ENCODE results near the gene ATP9B. TPM values are rescaled to one million over a fixed set of nuclear protein-coding genes. Genes with fewer than 3 reads are reported as not detected.
A peak's percentile ranks its signal among the peaks of the same experiment; 100 is the strongest.

The ATP9B gene
- total RNA-seq, 1 donor from 2014 or later = 18.7 TPM

DNA sequence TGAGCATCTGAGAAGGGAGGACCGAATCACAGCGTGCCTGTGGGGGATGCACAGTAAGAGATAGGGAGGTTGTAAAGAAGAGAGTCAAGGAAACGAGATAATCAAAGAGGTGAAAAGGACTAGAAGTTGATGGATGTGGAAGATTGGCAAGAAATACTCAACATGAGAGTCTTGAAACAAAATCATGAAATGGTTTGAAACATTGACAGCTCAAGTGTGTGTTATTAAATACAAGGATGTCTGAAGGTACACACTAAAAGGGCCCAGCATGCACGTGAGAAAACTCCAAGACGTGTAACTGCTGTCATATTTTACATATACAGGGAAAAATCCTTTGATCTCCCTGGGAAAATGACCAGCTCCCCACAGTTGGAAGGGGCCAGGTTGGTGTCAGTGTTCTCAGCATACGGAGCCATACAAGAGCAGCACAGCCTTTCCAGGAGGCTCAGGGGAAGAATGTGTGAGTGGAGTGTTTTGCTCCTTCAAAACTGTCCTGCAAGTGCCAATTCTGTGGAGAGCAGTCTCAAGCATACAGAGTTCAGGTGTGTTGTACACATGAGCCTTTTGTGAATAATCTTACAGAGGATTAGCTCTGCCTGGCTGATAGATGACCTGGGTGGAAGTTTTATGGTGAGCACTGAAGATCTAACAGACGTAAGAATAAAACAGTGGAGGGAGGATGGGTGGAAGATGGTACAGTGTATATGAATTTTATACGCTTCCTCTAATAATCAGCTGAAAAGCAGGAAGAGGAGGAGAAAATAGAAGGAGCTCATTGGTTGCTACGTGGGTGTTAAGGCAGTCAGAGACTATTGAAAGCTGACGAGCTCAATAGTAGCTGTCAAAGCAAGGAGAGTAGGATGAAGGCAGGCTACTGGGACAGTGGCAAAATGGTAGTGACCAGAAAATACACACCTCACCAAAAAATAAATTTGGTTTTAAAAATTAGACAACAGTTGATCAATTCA is 126.8 kb downstream of the ATP9B start:
- DNase-seq (ENCODE audit: low read depth) = no peak

DNA sequence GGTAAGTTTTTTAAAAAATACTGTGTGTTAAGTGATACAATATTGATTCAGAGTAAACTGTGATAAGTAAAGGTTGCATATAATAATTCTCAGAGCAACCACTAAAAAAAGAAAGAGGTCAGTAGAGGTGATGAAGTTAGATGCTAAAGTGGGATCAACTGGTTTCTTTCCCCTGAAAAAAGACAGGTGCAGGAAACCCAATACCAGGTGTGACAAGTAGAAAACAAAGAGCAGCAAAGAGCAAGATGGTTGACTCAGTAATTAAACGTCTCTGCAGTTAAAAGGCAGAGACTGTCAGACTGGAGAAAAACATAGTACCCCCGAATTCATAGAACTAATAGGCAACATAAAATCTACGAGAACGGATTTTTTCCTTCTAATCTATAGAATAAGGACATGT is 128.3 kb downstream of the ATP9B start:
- peak; percentile 74 for DNase-seq (ENCODE audit: low read depth)

DNA sequence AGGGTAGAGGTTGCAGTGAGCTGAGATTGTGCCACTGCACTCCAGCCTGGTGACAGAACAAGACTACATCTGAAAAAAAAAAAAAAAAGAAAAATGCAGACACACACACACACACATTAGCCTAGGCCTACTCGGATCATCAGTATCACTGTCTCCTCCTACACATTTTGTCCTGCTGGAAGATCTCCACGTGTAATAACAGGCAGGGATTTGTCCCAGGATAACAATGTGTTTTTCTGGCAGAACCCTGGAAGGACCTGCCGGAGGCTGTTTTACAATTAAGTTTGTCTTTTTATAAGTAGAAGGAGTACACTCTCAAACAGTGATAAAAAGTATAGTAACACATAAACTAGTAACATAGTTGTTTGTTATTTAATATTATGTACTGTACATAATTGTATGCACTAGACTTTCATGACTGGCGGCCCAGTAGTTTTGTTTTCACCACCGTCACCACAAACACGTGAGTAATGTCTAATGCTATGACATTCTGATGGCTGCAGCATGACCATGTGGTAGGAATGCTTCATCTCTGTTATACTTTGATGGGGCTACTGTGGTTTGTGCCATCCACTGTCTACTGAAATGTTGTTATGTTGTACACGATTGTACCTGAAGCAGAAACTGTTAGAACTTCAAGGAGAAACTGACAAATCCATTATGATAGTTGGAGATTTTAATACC is 130.6 kb downstream of the ATP9B start:
- peak; percentile 86 for DNase-seq (ENCODE audit: low read depth)

DNA sequence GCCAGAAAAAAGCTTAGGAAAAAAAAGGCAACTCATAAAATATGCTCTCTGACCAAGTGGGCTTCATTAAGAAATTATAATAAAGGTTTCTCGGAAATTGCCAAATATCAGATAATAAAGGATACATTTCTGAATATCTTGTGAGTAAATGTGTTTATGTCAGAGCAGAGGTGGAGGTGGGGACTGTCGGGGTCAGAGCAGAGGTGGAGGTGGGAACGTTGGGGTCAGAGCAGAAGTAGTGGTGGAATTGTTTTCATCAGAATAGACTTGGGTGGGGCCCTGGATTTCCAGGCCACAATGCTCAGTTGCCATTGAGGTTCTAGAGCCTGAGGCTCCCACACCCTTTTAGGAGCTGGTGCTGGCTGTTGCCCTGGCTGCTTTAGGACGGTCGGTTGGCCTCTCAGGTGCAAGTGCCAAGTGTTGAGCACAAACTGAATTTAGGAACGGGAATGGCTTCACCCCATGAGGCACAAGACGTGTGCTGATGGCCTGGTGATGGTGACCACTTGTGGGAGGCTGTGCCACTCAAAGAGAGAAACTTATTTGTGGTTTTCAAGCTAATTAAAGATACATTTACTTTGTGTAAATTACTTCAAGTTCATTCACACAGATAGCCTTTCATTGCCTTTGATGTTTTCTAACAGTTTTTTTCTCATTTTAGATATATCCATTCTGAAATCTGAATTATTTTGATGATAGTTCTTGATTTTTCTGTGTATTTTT is 131.5 kb downstream of the ATP9B start:
- DNase-seq (ENCODE audit: low read depth) = no peak

DNA sequence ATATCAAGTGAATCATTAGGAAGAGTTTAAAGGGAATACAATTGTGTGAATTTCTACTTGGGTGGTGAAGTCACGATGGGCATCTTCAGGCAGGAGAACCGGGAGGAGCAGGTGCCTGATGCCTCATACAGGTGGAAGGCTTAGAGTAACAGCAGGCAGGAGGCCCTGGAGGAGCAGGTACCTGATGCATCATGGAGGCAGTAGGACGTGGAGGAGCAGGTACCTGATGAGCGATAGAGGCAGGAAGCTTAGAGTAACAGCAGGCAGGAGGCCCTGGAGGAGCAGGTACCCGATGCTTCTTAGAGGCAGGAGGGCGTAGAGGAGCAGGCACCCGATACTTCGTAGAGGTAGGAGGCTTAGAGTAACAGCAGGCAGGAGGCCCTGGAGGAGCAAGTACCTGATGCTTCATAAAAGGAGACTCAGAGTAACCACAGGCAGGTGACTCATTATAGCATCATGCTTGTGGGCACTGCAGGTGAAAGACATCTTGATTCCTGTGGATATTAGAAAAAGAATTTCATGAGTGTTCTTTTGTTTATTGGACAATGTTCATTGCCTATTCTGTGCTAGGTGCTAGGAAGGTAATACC is 133.9 kb downstream of the ATP9B start:
- DNase-seq (ENCODE audit: low read depth) = no peak

DNA sequence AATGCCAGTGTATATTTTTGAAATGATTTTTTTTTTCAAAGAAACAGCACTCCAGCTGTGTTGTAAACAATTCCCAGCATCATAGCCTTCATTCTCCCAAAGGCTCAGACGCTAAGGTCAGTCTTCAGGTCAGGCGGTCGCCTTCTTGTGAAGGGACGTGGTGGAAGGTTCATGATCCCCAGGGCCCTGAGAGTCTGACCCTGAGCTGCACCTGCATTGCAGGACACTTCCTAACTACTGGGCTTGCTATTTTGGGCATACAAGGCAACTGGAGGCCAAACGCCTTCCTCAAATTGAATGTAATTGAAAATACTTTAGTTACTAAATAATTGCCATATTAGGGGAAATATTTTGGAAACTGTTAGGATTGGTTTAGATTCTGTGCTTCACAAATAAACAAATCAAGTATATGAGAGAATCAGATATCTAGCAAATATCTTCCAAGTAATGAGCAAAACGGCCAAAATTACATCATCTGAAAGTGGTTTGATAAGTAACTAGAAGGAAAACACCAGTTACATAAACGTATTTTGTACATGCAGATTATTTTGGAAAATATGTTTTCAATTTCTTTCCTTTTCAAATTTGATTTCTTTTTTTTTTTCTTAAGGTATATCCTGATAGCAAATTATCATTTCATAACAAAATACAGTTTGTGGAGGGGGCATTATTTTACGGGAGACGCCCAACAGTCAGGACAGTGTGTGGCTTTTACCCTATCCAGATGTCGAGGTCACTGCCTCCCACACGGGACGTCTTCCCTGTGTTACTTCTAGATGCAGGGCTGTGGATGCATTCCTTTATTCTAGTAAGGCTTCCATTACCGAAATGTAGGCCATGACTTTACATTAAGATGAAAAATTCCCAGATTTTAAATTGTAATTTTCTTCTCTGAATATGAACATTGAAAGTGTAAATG is 136.0 kb downstream of the ATP9B start:
- DNase-seq (ENCODE audit: low read depth) = no peak

DNA sequence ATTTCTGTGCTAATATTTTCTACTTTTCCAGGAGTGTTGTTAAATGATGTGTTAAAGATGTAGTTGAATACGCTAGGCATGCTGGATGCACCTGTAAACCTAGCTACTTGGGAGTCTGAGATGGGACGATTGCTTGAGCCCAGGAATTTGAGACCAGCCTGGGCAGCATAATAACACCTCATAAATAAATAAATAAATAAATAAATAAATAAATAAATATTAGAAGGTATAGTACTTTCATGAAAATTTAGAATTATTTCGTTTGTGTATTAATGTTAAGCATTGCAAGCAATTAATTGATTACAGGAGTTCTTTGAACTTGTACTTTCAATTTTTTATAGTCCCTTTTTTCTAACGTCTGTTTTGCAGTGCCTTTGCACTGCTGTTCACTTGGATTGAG is 137.2 kb downstream of the ATP9B start:
- no peak for DNase-seq (ENCODE audit: low read depth)

DNA sequence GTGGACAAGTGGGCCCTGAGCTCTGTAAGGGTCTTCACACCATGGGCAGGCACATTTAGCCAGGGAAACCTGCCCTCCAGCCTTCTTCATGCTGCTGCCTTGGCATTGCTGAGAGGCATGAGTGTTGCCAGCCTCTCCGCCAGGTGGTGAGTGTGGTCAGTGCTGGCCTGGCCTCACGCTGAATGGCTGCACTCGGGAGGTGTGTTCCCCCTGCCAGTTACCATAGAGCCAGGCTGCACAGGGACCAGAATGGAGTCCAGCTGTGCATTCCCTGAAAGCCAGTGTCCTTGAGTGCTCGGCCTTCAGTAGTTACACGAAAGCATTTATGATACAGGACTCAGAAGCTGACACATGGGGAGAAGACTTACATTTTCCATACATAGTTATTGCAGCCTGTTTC is 139.7 kb downstream of the ATP9B start:
- DNase-seq (ENCODE audit: low read depth) = peak; percentile 41

DNA sequence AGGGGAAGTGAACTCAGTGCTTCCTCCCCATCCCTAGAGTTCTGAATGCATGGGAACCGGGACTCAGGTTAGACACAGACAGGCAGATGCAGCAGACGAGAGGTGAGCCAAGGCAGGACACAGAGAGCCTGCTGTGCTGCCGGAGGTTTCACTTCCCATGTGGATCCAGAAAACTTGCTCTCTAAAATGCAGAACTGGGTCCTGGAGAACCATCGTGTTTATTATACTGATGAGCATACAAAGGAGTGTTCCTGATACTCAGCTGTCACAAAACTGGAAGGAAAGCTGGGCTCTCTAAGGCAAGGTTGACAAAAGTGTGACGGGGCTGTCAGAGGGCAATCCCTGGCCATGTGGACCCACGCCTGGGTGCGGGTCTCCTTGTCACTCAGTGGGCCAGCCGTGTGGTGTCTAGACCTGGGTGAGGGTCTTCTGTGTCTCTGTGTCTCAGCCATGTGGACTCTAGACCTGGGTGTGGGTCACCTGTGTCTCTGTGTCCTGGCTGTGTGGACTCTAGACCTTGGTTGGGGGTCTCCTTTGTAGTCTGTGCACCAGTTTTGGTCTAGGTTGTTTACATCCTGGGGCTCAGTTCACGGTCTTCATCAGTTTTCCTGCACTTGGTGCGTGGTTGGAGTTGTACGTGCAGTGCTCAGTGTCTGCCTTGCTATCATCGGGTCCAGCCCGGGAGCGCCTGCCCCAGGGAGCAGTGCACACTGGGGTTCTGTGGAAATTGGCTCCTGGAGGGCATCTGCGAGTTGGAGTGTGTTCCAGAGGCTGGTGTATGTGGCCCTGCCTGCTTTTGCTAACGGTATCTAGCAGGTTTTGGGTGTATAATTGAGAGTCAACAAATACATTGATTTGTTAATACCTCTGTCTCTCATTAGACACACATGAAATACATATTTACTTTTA is 141.1 kb downstream of the ATP9B start:
- DNase-seq (ENCODE audit: low read depth) = no peak

DNA sequence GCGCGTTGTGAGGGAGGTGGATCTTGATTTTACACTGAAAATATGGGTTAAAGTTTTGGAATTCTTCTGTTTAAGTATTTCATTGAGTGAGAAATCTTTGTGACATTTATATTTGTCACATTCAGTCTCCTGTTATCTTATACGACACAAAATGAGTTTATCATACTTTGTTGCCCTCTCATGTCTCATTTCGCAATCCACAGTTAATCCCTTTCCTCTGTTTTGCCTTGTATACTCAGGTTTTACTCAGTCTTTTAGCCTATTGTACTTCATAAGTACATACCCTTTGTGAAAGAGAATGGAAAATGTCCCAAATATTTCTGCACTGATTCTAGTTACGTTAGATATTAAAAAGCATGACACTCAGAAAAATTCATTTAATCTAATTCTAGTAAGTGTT is 142.7 kb downstream of the ATP9B start:
- peak; percentile 16 for DNase-seq (ENCODE audit: low read depth)

DNA sequence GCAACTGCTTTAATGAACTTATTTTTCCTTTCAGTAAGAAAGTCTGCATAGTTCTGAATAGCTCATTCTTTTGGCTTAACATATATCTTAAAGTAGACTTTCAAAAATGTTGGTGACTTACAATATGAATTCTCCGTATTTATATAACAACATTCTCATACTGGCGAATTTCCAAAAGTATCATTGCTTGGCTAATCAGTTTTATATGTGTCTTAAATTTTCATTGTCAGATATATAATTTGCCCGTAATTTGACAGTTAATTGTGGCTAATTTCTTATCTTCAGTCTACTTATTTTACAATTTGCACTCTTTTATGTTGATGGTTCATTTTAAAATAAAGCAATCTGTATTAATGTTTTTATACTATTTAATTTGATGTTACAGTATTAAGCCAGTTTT is 144.9 kb downstream of the ATP9B start:
- no peak for DNase-seq (ENCODE audit: low read depth)

DNA sequence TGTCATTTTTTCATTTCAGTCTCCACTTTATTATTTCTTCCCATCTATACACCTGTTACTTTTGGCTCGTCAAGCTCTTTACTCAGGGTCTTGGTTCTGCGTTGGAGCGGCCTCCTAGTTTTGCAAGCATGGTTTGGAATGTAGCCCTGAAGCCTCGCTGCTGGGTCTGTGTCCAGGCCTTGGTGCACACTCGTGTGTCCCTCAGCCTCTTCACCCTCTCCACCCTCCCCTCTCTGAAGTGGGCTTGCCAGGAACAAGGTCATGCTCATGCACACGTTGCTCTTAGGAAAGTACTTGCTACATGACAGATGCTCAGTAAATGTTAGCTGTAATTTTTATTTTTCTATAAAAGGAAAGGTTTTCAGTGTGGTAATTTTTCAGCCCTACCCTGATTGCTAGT is 147.0 kb downstream of the ATP9B start:
- DNase-seq (ENCODE audit: low read depth) = no peak

DNA sequence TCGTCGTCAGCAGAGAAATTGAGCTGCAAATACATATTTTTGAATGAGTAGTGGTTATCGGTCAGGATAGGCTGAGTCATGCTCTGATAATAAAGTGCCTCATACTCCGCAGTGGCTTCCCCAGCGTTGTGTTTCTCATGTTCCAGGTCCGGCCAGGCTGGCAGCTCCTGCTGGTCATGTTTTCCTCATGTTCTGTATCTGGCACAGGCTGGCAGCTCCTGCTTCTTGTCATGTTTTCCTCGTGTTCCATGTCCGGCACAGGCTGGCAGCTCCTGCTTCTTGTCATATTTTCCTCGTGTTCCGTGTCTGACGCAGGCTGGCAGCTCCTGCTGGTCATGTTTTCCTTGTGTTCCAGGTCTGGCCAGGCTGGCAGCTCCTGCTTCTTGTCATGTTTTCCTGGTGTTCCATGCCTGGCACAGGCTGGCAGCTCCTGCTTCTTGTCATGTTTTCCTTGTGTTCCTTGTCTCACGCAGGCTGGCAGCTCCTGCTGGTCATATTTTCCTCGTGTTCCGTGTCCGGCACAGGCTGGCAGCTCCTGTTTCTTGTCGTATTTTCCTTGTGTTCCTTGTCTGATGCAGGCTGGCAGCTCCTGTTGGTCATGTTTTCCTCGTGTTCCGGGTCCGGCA is 148.9 kb downstream of the ATP9B start:
- peak; percentile 18 for DNase-seq (ENCODE audit: low read depth)

DNA sequence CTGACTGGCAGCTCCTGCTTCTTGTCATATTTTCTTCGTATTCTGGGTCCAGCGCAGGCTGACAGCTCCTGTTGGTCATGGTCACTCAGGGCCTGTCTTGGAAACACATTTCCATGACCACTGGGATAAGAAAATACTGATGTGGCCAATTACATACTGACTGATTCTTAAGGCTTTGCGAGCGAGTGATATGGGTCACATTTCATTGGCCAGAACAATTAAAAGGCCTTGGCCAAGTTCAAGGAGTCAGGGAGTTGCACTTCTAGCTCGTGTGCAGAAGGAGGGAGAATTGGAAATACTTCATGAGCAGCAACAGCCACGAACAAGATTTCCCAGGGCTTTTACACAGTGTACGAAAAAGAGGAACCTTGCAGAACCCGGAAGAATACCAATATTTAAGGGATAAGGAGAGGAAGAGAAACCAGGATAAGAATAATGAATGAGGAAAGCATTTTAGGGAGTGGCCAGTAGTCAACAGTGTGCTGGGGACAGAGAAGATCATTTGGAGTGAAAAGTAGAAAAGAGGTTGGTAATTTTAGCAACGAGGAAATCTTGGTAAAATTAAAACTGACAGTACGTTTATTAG is 149.5 kb downstream of the ATP9B start:
- DNase-seq (ENCODE audit: low read depth) = no peak

DNA sequence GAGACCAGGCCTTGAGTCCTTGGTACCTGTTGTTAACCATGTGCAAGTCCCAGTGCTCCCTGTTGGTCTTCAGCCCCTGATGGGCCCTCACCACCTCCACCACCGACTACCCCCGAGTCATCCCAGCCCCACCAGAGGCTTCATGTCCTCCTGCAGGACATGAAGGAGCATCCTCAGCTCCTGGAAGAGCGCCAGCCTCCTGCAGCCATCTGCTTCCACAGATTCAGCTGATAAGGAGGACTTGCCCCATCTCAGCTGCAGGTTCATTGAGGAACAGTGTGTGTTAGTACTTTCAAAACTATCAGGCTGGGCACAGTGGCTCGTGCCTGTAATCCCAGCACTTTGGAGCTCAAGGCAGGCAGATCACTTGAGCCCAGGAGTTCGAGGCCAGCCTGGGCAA is 151.9 kb downstream of the ATP9B start:
- no peak for DNase-seq (ENCODE audit: low read depth)

DNA sequence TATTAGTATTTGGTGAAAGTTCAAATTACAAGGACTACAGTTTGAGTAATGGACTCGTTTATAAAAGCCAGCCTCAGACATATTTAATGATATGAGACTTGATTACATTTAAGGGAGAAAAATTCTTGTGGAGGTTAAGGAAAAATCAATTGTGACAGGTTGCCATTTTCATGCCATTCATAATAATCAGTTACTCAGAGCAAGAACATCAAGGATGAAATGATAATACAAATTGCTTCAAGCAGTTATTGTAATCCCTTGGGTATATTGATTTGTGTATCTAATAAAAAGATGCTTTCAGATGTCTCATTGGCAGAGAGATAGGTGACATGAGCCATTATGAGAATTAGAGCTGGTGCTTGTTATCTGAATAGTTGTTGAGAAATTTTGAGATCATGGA is 153.6 kb downstream of the ATP9B start:
- no peak for DNase-seq (ENCODE audit: low read depth)

DNA sequence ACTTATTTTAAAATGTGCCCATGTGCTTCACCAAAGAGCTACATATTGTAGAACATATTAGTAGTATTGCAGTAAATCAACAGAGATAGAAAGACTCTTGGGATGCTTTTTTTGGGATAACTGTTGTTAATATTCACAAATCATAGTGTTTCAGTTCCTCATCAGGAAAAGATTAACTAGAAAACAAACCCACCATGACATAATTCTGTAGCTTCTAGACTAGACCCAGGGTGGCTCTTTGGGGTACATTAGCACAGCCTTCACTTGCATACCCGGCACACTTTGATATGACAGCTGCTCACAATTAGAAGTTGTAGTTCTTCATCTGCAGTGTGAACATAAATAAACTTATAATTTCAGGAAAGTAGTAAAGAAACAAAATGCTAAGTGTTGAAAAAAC is 154.2 kb downstream of the ATP9B start:
- no peak for DNase-seq (ENCODE audit: low read depth)

DNA sequence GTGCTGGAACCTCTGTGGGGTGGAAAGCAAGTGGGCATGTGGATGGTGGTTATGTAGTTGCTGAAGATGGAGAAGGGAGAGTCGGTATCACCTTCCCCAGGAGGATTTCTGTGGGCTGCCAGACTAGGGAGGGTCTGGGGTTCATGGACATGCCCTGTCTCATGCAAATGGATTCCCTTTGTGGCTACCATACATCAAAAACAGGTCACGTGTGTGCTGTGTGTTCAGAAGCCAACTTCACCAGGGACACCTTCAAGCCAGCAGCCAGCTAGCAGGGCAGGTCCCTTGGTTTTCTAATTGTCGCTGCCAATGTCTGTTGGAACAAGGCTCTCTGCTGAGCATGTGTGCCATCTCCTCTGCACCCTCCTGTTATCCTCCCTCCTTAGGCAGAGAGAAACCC is 155.2 kb downstream of the ATP9B start:
- no peak for DNase-seq (ENCODE audit: low read depth)

DNA sequence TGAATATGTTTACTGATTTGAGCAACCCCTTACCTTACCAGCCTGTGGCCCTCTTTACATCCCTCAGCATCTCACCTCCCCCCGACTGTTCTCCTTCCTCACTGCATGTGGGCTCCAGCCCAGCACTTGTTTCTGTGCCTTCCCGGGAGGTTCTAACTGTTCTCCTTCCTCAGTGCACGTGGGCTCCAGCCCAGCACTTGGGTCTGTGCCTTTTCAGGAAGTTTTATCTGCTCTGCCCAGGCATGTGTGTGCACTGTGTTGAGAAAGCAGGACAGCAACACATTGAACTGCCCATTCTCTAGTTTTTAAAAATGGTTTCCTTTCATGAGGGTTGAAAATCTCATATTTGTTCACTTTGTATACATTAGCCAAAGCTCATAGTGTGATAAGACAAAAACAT is 158.4 kb downstream of the ATP9B start:
- no peak for DNase-seq (ENCODE audit: low read depth)
